HCT116 (cell line): ENCODE data around the gene GRM1. TPM values are rescaled to one million over a fixed set of nuclear protein-coding genes. Genes with fewer than 3 reads are reported as not detected.

Source experiments
- ATAC-seq: fragments of 200-7000 bp; cut with Tn5 transposase; 2 replicates; pipeline ENCODE4 v1.9.1; 2020; ENCODE audit warnings: mild to moderate bottlenecking, moderate library complexity
- BruUV-seq: library from RNA; stranded (reverse); fragments of 400-500 nt; replicated peaks from 2 replicates; lab custom pipeline; 2021; lab: Mats Ljungman, UMichigan
- CTCF ChIA-PET: fragments of 300-600 bp; sonication (Branson Sonifier 250); formaldehyde crosslinking; loops from one replicate; lab custom pipeline; 2021; ENCODE audit warnings: antibody characterized with exemption; lab: Charles Lee
- POLR2A ChIA-PET: fragments of 300-600, 350-600 bp; sonication (Branson Sonifier 250); formaldehyde crosslinking; loops from one replicate; lab custom pipeline; 2021; ENCODE audit warnings: antibody characterized with exemption; lab: Charles Lee
- RAD21 ChIA-PET, 2 experiments: fragments of 300-600 bp; sonication (Branson Sonifier 250); formaldehyde crosslinking; loops; one replicate each; lab custom pipeline; 2023; ENCODE audit warnings: low total read pairs in 2 of 2; ENCODE audit not compliant: uncharacterized antibody in 2 of 2, unreplicated experiment in 2 of 2, low non-redundant PET in 1 of 2; lab: Charles Lee
- DNase-seq: peaks from one replicate; pipeline ENCODE4 v3.0.0-alpha.2; 2010; ENCODE audit warnings: low read depth, low spot score
- H2AFZ ChIP-seq: fragments of 200-600 bp; shearing (Covaris generic), sonication (generic); 2 replicates; pipeline ENCODE4 v1.6.1; 2017; ENCODE audit warnings: low read depth, mixed run types, mixed read lengths, antibody characterized with exemption, low read length; ENCODE audit not compliant: poor library complexity, severe bottlenecking
- H3K27ac ChIP-seq: 2 replicates; pipeline ENCODE4 v1.5.1; 2012; ENCODE audit warnings: low read depth, low read length
- H3K27me3 ChIP-seq: fragments of 200-600 bp; sonication (generic); 2 replicates; pipeline ENCODE4 v1.6.1; 2016; ENCODE audit warnings: mixed run types, low read length, mixed read lengths; ENCODE audit not compliant: insufficient read depth
- H3K36me3 ChIP-seq, 2 experiments: fragments of 200-500 bp in 1 of 2; fragments of 200-600 bp in 1 of 2; sonication (Bioruptor generic) in 1 of 2; sonication (generic) in 1 of 2; 2 replicates each; pipeline versions ENCODE4 v1.5.1 to v1.6.1; 2014 to 2016; ENCODE audit warnings: low read length in 2 of 2, inconsistent platforms in 1 of 2, mixed read lengths in 1 of 2, mixed run types in 1 of 2; ENCODE audit not compliant: insufficient read depth in 2 of 2, control insufficient read depth in 1 of 2
- H3K4me1 ChIP-seq, 2 experiments: fragments of 200-600 bp in 1 of 2; sonication (generic) in 1 of 2; 2 replicates each; pipeline versions ENCODE4 v1.5.1 to v1.6.1; 2012 to 2017; ENCODE audit warnings: low read length in 2 of 2, inconsistent platforms in 1 of 2, mild to moderate bottlenecking in 1 of 2, mixed read lengths in 1 of 2, mixed run types in 1 of 2, moderate library complexity in 1 of 2; ENCODE audit not compliant: insufficient read depth in 2 of 2, control insufficient read depth in 1 of 2
- H3K4me2 ChIP-seq: fragments of 200-600 bp; sonication (generic); 2 replicates; pipeline ENCODE4 v1.6.1; 2017; ENCODE audit warnings: mixed run types, low read length, mixed read lengths
- H3K4me3 ChIP-seq, 2 experiments: fragments of 200-600 bp in 1 of 2; sonication (generic) in 1 of 2; replicated peaks in 1 of 2; 2 replicates each; pipeline ENCODE4 v1.5.1; 2011 to 2016; ENCODE audit warnings: low read length in 2 of 2, control low read depth in 1 of 2, low read depth in 1 of 2, mild to moderate bottlenecking in 1 of 2, mixed read lengths in 1 of 2, mixed run types in 1 of 2
- H3K79me2 ChIP-seq: fragments of 200-600 bp; sonication (generic); 2 replicates; pipeline ENCODE4 v1.6.1; 2017; ENCODE audit warnings: mild to moderate bottlenecking, mixed run types, low read length, moderate library complexity, mixed read lengths; ENCODE audit not compliant: insufficient read depth
- H3K9ac ChIP-seq: fragments of 200-600 bp; sonication (generic); 2 replicates; pipeline ENCODE4 v1.6.1; 2016; ENCODE audit warnings: low read length, mixed read lengths
- H3K9me2 ChIP-seq: fragments of 200-600 bp; sonication (generic), shearing (Covaris generic); 2 replicates; pipeline ENCODE4 v1.6.1; 2017; ENCODE audit warnings: mixed run types, mild to moderate bottlenecking, moderate library complexity; ENCODE audit not compliant: insufficient read depth
- H3K9me3 ChIP-seq, 2 experiments: fragments of 200-500 bp in 1 of 2; fragments of 200-600 bp in 1 of 2; sonication (Bioruptor generic) in 1 of 2; sonication (generic) in 1 of 2; 2 replicates each; pipeline ENCODE4 v1.6.1; 2014 to 2017; ENCODE audit warnings: low read length in 2 of 2, mixed read lengths in 2 of 2, inconsistent platforms in 1 of 2, low read depth in 1 of 2, mild to moderate bottlenecking in 1 of 2, mixed run types in 1 of 2, moderate library complexity in 1 of 2; ENCODE audit not compliant: control insufficient read depth in 1 of 2, insufficient read depth in 1 of 2
- H4K20me1 ChIP-seq: fragments of 200-600 bp; sonication (generic), shearing (Covaris generic); 2 replicates; pipeline ENCODE4 v1.6.1; 2017; ENCODE audit warnings: mixed run types, mild to moderate bottlenecking, moderate library complexity; ENCODE audit not compliant: insufficient read depth
- EZH2 ChIP-seq: fragments of 200-600 bp; sonication (generic); IDR thresholded peaks from 2 replicates; pipeline ENCODE4 v1.6.1; 2017; ENCODE audit warnings: antibody characterized with exemption, mixed run types
- FOSL1 ChIP-seq: IDR thresholded peaks from 2 replicates; pipeline ENCODE4 v1.6.1; 2012; ENCODE audit warnings: low read depth
- POLR2A ChIP-seq: IDR thresholded peaks from 2 replicates; pipeline ENCODE4 v1.7.0; 2011; ENCODE audit warnings: borderline replicate concordance; ENCODE audit not compliant: insufficient read depth, insufficient read length; ENCODE audit errors: extremely low read depth
- RAD21 ChIP-seq: IDR thresholded peaks from 2 replicates; pipeline ENCODE4 v1.6.1; 2012; ENCODE audit warnings: low read depth, mild to moderate bottlenecking
- SRF ChIP-seq: IDR thresholded peaks from 2 replicates; pipeline ENCODE4 v1.6.1; 2012; ENCODE audit warnings: low read depth
- ZBTB33 ChIP-seq: IDR thresholded peaks from 2 replicates; pipeline ENCODE4 v1.6.1; 2011; ENCODE audit warnings: mild to moderate bottlenecking, low read length, moderate library complexity; ENCODE audit not compliant: insufficient replicate concordance; ENCODE audit errors: extremely low read depth
- intact Hi-C: fragments of 100-400 bp; cut with micrococcal nuclease; formaldehyde crosslinking; loops from 2 replicates; pipeline ENCODE4 v1.10.0; 2022
- total RNA-seq: library from RNA; stranded (reverse); gene quantifications from one replicate; pipeline ENCODE4 v1.2.1, GENCODE V29; 2021; ENCODE audit not compliant: unreplicated experiment
- TF ChIP-seq, protein P1 (sequence below): IDR thresholded peaks from 2 replicates; pipeline ENCODE4 v1.6.1; 2012
- TF ChIP-seq, protein P2 (sequence below): IDR thresholded peaks from 2 replicates; pipeline ENCODE4 v1.6.1; 2012; ENCODE audit warnings: low read depth
- TF ChIP-seq, protein P3 (sequence below): IDR thresholded peaks from 2 replicates; pipeline ENCODE4 v1.6.1; 2012

Gene GRM1
- total RNA-seq, 1 experiment from 2014 or later = not detected

GRCh38 chr6:146050168-146050567 is 21.3 kb downstream of the GRM1 start:
- no peak for DNase-seq
- RAD21 ChIA-PET = no interaction called here
- Histone ChIP-seq H3K4me1 (no peaks in the 10 kb centered on the region), H3K9me2 (no peaks in the 10 kb centered on the region), H3K4me3 (no peak overlapping the region), H3K27me3 (peaks cover 29% of the 10 kb centered on the region), H4K20me1 (no peaks in the 10 kb centered on the region), H3K79me2 (no peaks in the 10 kb centered on the region), H3K27ac (no peak overlapping the region), H3K4me2 (no peak overlapping the region), H2AFZ (no peak overlapping the region), H3K9ac (no peak overlapping the region), H3K36me3 (no peaks in the 10 kb centered on the region), H3K9me3 (no peaks in the 10 kb centered on the region)
- intact Hi-C loops = no loop called here
- TF ChIP-seq SRF (no peak), EZH2 (no peak), FOSL1 (no peak), RAD21 (no peak)
- TF ChIP-seq, protein P1, sequence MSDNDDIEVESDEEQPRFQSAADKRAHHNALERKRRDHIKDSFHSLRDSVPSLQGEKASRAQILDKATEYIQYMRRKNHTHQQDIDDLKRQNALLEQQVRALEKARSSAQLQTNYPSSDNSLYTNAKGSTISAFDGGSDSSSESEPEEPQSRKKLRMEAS = no peak
- BruUV-seq = no TSS peak
- POLR2A ChIA-PET = no interaction called here
- CTCF ChIA-PET = interaction anchor here (2.1 kb wide), 1 partner anchor 9 kb away, joined by 7 read pairs; no protein-coding TSS in a partner anchor
- no peak for ATAC-seq

DNA sequence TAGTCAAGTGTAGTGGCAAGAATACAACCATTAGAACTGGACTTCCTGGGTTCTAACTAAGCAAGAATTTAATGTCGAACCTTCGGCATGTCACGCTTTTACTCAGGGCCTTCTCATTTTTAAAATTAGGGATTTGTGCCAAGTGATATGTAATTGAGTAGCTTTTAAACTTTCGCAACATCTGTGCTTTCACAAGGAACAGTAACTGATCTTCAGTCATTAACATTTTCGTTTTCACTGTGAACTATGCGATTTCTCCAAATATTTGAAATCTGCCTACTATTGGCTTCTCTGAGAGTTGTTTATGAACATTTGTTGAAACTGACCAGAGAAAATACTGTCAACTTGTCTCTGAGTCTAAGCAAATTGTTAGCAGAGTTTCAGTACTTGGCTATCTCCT is 27.6 kb downstream of the GRM1 start:
- intact Hi-C loops = no loop called here
- H2AFZ ChIP-seq = no peak overlapping the region
- H3K4me1 ChIP-seq = no peaks in the 10 kb centered on the region
- no peaks in the 10 kb centered on the region for H3K9me3 ChIP-seq
- no peaks in the 10 kb centered on the region for H3K79me2 ChIP-seq
- no peaks in the 10 kb centered on the region for H4K20me1 ChIP-seq
- no peak overlapping the region for H3K9ac ChIP-seq
- TF ChIP-seq ZBTB33 (no peak), POLR2A (no peak)
- TF ChIP-seq, protein P2, sequence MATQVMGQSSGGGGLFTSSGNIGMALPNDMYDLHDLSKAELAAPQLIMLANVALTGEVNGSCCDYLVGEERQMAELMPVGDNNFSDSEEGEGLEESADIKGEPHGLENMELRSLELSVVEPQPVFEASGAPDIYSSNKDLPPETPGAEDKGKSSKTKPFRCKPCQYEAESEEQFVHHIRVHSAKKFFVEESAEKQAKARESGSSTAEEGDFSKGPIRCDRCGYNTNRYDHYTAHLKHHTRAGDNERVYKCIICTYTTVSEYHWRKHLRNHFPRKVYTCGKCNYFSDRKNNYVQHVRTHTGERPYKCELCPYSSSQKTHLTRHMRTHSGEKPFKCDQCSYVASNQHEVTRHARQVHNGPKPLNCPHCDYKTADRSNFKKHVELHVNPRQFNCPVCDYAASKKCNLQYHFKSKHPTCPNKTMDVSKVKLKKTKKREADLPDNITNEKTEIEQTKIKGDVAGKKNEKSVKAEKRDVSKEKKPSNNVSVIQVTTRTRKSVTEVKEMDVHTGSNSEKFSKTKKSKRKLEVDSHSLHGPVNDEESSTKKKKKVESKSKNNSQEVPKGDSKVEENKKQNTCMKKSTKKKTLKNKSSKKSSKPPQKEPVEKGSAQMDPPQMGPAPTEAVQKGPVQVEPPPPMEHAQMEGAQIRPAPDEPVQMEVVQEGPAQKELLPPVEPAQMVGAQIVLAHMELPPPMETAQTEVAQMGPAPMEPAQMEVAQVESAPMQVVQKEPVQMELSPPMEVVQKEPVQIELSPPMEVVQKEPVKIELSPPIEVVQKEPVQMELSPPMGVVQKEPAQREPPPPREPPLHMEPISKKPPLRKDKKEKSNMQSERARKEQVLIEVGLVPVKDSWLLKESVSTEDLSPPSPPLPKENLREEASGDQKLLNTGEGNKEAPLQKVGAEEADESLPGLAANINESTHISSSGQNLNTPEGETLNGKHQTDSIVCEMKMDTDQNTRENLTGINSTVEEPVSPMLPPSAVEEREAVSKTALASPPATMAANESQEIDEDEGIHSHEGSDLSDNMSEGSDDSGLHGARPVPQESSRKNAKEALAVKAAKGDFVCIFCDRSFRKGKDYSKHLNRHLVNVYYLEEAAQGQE = no peak
- TF ChIP-seq, protein P3, sequence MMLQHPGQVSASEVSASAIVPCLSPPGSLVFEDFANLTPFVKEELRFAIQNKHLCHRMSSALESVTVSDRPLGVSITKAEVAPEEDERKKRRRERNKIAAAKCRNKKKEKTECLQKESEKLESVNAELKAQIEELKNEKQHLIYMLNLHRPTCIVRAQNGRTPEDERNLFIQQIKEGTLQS = no peak
- H3K36me3 ChIP-seq = no peaks in the 10 kb centered on the region
- ATAC-seq (no peak), DNase-seq (no peak)
- H3K27ac ChIP-seq = no peak overlapping the region
- no peak overlapping the region for H3K4me3 ChIP-seq
- CTCF ChIA-PET = no interaction called here
- H3K4me2 ChIP-seq = no peak overlapping the region
- no peaks in the 10 kb centered on the region for H3K9me2 ChIP-seq
- no TSS peak for BruUV-seq
- POLR2A ChIA-PET = no interaction called here
- RAD21 ChIA-PET = no interaction called here
- H3K27me3 ChIP-seq = peaks cover 28% of the 10 kb centered on the region
